Measurements from ENCODE around the gene SEPTIN5.

Gene SEPTIN5

DNA sequence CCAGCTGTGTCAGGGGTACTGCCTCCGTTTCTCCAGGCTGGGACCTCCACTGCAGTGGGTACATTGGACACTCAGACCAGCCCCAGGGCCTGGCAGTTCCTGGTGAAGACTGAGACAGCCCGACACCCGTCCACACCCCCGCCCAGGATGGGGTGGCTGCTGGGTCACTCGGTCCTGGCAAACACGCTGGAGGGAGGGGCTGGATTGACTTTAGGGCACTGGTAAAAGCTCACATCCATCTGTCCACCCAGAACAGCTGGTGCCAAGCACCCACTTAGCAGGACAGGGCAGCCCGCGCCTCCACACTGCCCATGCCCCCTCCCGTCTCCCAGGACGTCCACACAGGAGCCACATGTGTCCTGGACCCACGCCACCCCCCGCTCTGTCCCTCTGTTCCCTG, 35.6 kb downstream of the SEPTIN5 start:
- no peak for DNase-seq (ENCODE audit: low spot score)

DNA sequence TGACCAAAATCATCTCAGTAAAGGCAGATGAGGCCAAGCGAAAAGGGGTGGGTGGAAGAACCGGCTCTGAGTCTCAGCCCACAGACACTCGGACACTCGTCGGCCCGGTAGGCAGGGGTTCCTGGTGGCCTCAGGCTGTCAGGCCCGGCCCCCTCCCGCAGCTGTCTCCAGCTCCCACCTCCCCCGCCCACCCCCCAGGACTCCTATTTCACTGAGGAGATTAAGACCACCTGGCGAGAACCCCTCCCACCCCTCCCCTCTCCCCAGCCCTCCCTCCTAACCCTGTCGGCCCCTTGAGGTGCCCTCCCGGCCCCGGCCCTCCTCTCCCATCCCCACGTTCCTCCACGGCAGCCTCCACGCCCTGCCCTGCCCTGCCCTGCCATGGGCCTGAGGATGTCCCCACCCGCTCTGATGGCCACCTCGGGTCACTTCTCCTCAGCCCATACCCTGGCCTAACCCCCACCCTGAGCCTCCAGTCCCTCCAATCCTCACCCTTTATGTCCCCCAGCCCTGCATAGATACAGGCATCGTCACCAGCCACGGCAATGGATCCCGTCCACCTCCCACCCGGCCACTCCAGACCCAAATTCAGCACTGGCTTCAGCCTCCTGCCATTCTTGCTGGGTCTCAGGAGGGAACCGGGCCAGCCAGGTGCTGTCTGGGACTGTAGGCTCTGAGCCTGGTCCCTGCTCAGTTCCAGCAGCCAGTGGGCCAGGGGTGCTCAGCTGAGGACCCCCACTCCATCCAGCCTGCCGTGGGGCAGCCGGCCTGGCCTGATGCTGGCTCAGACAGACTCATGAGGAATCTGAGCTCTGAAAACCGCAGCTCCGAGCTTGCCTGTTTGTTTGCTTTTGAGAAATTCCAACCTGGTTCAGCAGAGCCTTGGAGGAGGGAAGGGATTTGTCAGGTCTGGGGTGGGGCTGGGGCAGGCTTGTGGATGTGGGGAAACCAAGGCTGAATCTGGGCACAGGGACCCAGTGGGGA, 36.5 kb downstream of the SEPTIN5 start:
- no peak for DNase-seq (ENCODE audit: low spot score)

DNA sequence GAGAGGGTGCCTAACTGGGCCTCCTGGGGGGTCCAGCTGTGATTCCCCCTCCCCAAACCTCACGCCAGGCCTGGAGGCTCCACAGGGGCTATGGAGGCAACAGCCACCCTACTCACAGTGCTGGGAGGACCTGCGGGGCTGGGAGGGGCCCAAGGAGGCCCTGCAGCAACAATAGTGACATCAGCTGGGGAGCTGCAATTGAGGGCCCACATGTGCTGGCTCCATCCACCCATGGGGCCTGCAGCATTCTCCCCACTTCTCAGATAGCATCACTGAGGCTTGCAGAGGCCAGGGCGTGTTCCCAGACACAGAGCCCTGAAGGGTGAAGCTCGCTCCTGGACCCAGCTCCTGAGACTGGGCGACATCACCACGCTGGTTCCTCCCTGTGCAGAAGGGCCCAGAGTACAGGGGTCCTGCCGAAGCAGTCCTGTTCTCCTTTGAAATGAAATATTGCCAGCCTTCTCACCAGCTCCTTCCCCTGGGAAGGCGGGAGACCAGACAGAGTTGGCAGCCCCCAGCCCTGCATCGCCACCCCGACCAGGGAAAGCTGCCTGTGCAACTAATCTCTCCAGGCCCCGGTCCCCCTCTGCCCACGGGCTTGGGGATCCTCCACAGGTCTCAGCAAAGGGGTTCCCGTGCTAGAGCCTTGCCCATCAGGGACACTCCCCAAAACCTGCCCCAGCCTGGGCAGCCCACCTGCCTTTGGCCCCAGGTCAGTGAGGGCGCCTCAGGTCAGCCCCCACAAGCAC, 37.4 kb downstream of the SEPTIN5 start:
- no peak for DNase-seq (ENCODE audit: low spot score)

DNA sequence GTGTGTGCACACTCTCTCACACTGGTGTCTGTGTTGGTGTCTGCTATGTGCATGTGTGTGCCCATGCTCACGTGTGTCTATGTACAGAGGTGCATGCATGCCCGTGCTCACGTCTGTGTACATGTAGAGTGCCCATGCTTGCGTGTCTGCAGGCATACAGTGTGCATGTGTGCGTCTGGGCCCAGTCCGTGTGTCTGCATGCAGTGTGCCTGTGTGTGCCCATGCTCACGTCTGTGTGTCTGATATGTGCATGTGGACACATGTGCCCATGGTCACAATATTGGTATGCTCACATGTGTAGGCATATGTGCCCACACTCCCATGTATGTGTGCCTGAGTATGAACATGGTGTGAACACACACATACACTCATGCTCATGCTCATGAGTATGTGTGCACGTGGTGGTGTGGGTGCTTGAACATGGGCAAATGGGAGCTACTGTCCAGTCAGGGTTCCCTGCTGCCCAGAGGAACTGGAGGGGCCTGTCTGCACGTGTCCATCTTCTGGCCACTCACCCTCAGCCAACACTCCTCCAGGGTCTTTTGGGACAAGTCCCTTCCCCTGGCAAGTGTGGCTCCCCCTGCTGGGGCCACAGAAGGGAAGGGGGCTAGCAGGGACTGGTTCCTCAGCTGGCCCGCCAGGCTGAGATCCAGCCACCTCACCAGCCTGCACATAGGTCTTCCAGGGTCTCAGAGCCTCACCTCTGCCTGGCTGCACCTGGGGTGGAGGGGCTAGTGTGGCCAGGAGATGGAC, 39.0 kb downstream of the SEPTIN5 start:
- no peak for DNase-seq (ENCODE audit: low spot score)

DNA sequence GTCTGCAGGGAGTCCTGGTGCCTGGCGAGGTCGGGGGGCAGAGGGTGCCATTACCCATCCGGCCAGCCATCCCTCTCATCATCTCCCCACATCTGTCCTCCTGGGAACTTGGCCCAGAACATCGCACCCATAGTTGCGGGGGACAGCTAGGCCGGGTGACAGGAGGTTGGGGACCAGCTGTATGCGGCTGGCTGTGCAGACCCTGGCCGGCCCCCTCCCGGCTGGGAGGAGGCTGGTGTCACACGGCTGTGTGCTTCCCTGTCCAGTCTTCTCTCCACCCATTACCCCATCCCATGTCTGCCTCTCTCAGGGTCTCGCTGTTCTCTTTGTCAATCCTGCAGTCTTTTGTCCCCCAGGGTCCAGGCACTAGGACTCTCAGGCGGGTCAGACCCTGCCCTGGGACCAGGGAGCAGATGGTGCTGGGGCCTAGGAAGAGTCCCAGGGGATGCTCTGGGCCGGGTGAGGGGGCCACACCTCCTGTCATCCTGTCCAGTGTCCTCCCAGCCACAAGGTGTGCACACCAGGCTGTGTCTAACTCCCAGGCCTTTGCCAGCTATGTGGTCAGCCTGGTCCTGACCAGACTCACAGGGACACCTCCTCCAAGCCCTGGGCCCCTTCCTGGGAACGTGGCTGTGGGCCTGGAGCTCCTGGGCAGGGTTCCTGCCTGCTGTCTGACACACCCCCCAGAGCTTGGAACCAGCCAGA, 39.8 kb downstream of the SEPTIN5 start:
- DNase-seq (ENCODE audit: low spot score), result no peak

DNA sequence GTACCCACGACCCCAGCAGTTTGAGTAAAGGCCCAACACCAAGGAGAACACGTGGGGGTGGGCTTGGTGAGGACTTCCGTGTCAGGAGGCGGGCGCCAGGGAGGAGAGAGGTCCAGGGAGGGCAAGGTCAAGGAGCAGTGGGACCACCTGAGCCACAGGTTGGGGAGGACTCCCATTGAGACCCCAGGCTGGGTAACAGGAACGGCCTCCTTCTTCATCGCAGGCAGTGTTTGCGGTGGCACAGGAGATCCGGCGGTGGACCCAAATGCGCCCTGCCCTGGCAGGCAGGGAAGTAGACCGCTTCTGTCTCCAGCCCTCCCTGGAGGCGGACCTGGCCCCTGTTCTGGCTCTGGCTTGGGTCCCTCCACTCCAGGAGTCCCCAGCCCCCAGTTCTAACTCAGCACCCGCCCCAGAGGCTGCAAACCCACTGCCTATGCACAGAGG, 40.4 kb downstream of the SEPTIN5 start:
- DNase-seq (ENCODE audit: low spot score), result no peak

- DNase-seq (ENCODE audit: low spot score), result no peak
These were observed 40.9 kb downstream of the SEPTIN5 start for GRCh38 chr22:19755145-19755710.

DNA sequence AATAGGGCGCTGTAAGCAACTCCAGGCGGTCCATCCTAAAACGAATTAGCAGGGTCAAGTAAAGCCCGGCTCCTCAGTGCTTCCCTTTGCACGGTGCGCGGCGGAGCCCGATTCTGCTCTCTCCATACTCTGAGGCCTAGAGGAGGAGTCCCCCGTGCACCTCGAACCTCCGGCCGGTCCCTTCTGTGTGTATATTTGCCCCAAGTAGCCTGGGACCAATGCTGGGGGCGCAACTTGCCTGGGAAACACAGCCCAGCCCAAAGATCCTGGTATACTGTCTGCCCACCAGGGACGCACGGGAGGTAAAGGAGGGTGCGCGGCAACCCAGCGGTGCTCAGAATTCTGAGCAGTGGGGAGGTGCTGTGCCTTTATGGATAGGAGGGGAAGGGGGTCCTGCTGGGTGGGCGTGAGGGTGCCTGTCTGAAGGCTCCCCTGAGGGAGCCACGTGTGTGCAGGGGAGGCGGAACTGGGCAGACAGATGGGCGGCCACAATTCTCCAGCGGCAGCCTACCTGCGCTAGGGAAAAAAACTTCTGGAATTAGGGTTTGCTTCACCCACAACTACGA, 41.5 kb downstream of the SEPTIN5 start:
- no peak for DNase-seq (ENCODE audit: low spot score)

- peak; percentile 80 for DNase-seq (ENCODE audit: low spot score)
These were observed 42.2 kb downstream of the SEPTIN5 start for GRCh38 chr22:19756288-19757128.

GRCh38 chr22:19757140-19757984, 43.1 kb downstream of the SEPTIN5 start:
- DNase-seq (ENCODE audit: low spot score), result no peak

DNA sequence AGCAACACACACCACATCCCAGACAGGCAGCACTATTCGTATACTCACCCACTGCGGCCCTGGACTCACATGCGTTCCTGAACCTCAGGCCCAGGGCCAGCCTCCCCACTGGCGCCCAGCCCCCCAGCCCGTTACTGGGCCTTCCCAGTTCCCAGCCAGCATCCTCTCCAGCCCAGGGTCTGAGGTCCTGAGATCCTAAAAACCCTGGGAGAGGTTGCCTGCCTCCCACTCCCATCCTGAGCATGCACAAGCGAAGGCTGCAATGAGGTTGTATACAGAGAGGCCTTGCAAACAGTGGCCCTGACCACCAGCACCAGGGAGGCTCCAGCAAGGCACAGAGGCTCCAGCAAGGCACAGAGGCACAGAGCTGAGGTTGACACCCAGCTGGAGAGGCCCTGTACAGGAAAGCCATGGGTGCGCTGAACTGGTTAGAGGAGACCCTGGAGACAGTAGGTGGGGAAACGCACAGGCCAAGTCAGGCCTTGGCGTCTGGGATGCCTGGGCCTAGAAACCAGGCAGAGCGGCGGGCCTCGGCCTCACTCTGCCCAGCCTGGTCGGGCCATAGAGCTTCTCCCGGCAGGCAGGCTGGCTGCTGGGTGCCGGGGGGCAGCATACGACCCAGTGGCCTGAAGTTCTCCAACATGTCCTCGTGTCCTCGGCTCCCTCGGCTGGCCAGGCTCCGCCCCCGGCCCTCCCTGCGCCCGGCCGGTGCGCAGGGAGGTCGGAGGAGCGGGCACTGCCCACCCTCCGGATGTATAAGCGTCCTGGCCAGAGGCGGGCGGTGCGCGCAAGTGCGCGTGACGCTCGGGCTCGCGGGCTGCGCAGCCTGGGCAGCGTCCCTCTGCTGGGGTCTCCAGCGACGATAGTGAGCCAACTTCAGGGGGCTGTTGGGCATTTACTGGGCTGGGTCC, 43.9 kb downstream of the SEPTIN5 start:
- DNase-seq (ENCODE audit: low spot score), result no peak

DNA sequence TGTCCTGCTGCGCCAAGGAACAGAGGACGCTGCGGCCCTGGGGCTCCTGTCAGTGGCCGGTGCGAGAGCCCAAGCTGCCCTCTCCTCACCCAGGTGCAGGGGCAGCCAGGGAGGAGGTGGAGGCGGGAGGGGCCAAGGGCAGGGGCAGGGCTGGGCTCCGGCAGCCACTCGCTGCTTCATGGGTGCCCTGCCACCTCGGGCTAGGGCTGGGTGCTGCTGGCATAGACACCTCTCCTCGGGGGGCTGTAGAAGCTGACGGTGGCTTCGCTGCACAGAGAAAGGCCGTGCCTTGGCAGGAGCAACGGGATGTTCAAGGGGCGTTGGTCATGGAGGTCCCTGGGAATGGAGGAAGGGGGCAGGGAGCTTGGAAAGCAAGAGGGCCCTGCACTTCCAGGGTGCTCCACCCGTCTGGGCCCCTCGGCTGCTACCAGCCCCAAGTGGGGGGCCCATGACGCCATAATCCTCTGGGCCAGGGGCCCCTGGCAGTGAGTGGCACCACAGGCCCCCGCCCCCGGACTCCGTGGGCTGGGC, 44.7 kb downstream of the SEPTIN5 start:
- DNase-seq (ENCODE audit: low spot score), result no peak

DNA sequence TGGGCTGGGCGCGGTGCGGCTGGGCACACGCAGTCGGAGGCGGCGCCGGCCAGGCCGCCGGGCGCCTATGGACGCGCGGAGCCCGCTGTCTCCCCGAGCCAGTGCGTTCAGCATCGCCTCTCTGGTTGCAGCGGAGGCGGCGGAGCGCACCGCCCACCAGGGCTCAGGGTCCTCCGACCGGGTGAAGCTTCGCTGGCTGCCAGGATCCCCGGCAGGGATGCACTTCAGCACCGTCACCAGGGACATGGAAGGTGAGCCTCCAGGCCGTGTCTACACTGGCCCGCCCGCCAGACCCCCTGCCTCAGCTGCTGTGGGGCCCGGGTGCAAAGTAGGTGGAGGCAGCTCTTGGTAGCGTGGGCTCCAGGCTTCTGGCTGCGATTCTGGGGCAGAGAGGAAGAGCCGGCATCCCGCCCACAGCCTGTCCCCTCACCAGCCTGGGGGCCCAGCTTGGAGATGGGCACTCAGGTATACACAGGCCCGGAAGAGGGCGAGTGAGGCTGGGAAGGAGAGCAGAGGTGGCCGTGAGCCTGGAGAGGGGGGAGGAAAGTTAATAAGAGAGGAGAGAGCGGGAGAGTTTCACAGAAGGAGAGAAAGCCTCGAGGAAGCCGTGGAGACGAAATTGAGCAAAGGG, 45.2 kb downstream of the SEPTIN5 start:
- no peak for DNase-seq (ENCODE audit: low spot score)

DNA sequence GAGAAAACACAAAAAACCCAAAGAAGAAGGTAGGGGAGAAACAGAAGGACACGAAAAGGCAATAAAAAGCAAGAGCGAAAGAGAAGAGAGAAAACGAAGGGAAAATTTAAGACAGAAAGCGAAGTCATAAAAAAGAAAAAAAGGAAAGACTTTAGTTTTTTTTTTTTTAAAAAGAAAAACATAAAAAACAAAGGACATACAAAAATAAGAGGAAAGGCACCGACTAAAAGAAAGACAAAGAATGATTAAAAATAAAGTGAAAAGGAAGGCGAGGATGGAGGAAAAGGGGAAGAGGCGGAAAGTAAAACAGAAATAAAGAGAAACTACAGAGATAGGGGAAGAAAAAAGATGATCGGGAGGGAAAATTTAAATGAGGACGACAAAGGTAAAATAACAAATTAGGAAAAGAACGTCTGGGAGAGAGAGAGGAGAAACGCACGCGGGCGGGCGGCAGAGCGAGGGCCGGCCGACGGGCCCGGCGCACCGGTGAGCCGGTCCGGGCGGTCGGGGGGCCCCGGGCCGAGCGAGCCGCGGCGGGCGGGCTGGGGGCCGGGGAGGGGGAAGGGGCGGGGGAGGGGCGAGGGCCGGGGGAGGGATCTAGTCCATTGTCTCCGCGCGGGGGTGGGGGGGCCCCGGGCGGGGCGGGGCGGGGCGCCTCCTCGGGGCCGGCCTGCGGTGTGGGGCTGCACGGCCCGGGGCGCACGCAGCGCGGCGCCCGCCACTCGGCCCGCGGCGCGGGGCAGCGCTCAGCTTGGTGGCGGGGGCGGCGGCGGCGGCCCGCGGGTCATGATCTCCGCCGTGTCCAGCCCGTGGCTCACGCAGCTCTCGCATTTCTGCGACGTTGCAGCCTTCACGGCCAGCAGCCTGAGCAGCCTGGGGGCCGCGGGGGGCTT, 46.0 kb downstream of the SEPTIN5 start, which contains the start of gene TBX1:
TSS of gene TBX1 (plus strand) at position 721 of the 893 bp plus-strand sequence. CDS start at position 787, 66 bp downstream.
- DNase-seq (ENCODE audit: low spot score), result no peak

- no peak for DNase-seq (ENCODE audit: low spot score)
These were observed 46.8 kb downstream of the SEPTIN5 start for GRCh38 chr22:19760951-19761724.
